SU-DHL-6 (cell line): ENCODE results near the gene DDN.

Experiments
- CTCF ChIP-seq: fragments of 200-600 bp; sonication (generic); IDR thresholded peaks from one replicate; pipeline ENCODE4 v1.5.1; 2017; ENCODE audit warnings: antibody characterized with exemption, mild to moderate bottlenecking, low read length, moderate library complexity; ENCODE audit not compliant: insufficient read depth, poor library complexity, severe bottlenecking
- EZH2phosphoT487 ChIP-seq: fragments of 200-600 bp; sonication (generic), shearing (Covaris generic); conservative IDR thresholded peaks from 2 replicates; pipeline ENCODE4 v1.6.1; 2018; ENCODE audit warnings: mild to moderate bottlenecking, antibody characterized with exemption, low read length, moderate library complexity, mixed read lengths

- TF ChIP-seq EZH2phosphoT487 (no peak), CTCF (no peak)
Observed at GRCh38 chr12:48961331-48961730, 37.8 kb downstream of the DDN start.
